SK-N-SH treated with all-trans-retinoic acid at 6 μM for 48 hours (cell line): ENCODE data around the gene ORM2.

ENCODE experiments used
- ATAC-seq: fragments of 200-7000 bp; cut with Tn5 transposase; 3 replicates; pipeline ENCODE4 v1.9.1; 2020; ENCODE audit warnings: mild to moderate bottlenecking, moderate library complexity
- ARNTL ChIP-seq: fragments of 450-650 bp; formaldehyde crosslinking; IDR thresholded peaks from 2 replicates; pipeline ENCODE4 v1.5.0; 2020; ENCODE audit warnings: low read depth, mild to moderate bottlenecking, moderate library complexity, borderline replicate concordance
- CREB5 ChIP-seq: fragments of 250-450 bp; sonication (Bioruptor Pico); IDR thresholded peaks from 2 replicates; pipeline ENCODE4 v1.5.1; 2020; ENCODE audit warnings: low read depth, mild to moderate bottlenecking, moderate library complexity
- CSDC2 ChIP-seq: fragments of 250-450 bp; sonication (Bioruptor Pico); IDR thresholded peaks from 2 replicates; pipeline ENCODE4 v1.5.0; 2020; ENCODE audit warnings: mild to moderate bottlenecking, moderate library complexity
- CSRNP3 ChIP-seq: fragments of 250-450 bp; sonication (Bioruptor Pico); IDR thresholded peaks from 2 replicates; pipeline ENCODE4 v1.5.1; 2021; ENCODE audit warnings: mild to moderate bottlenecking, moderate library complexity
- ESRRG ChIP-seq: fragments of 250-450 bp; sonication (Bioruptor Pico); IDR thresholded peaks from 2 replicates; pipeline ENCODE4 v1.6.1; 2021; ENCODE audit warnings: mild to moderate bottlenecking
- GLIS3 ChIP-seq: fragments of 250-450 bp; sonication (Bioruptor Pico); IDR thresholded peaks from 2 replicates; pipeline ENCODE4 v1.5.0; 2020; ENCODE audit warnings: mild to moderate bottlenecking, moderate library complexity
- ISL1 ChIP-seq: fragments of 250-450 bp; sonication (Bioruptor Pico); IDR thresholded peaks from 2 replicates; pipeline ENCODE4 v2.1.2; 2022; ENCODE audit warnings: mild to moderate bottlenecking, moderate library complexity
- OSR1 ChIP-seq: fragments of 250-450 bp; sonication (Bioruptor Pico); IDR thresholded peaks from 2 replicates; pipeline ENCODE4 v1.8.0; 2022; ENCODE audit warnings: moderate library complexity, mild to moderate bottlenecking, inconsistent platforms
- RARB ChIP-seq: fragments of 250-450 bp; sonication (Bioruptor Pico); IDR thresholded peaks from 2 replicates; pipeline ENCODE4 v1.8.0; 2021; ENCODE audit warnings: mild to moderate bottlenecking, moderate library complexity
- TCF4 ChIP-seq: fragments of 250-450 bp; sonication (Bioruptor Pico); IDR thresholded peaks from 2 replicates; pipeline ENCODE4 v1.8.0; 2021; ENCODE audit warnings: mild to moderate bottlenecking, moderate library complexity, borderline replicate concordance
- TOX ChIP-seq: fragments of 250-450 bp; sonication (Bioruptor Pico); IDR thresholded peaks from 2 replicates; pipeline ENCODE4 v1.8.0; 2021; ENCODE audit warnings: mild to moderate bottlenecking, moderate library complexity, borderline replicate concordance
- ZC3H10 ChIP-seq: fragments of 250-450 bp; sonication (Bioruptor Pico); IDR thresholded peaks from 2 replicates; pipeline ENCODE4 v1.5.1; 2021; ENCODE audit warnings: mild to moderate bottlenecking, moderate library complexity
- ZFP3 ChIP-seq: fragments of 250-450 bp; sonication (Bioruptor Pico); IDR thresholded peaks from 2 replicates; pipeline ENCODE4 v1.5.0; 2020; ENCODE audit warnings: mild to moderate bottlenecking, moderate library complexity
- ZFP30 ChIP-seq: fragments of 450-650 bp; formaldehyde crosslinking; IDR thresholded peaks from 2 replicates; pipeline ENCODE4 v1.5.0; 2022; ENCODE audit warnings: mild to moderate bottlenecking, moderate library complexity
- ZNF70 ChIP-seq: fragments of 450-650 bp; formaldehyde crosslinking; IDR thresholded peaks from 2 replicates; pipeline ENCODE4 v1.5.0; 2020; ENCODE audit warnings: mild to moderate bottlenecking, moderate library complexity
- TF ChIP-seq, protein P1 (sequence below): fragments of 250-450 bp; sonication (Bioruptor Pico); IDR thresholded peaks from 2 replicates; pipeline ENCODE4 v1.5.0; 2020; ENCODE audit warnings: mild to moderate bottlenecking, moderate library complexity
- TF ChIP-seq, protein P2 (sequence below): fragments of 250-450 bp; sonication (Bioruptor Pico); IDR thresholded peaks from 2 replicates; pipeline ENCODE4 v1.8.0; 2020; ENCODE audit warnings: mild to moderate bottlenecking, moderate library complexity, borderline replicate concordance
- TF ChIP-seq, protein P3 (sequence below): fragments of 250-450 bp; sonication (Bioruptor Pico); IDR thresholded peaks from 2 replicates; pipeline ENCODE4 v1.8.0; 2021; ENCODE audit warnings: low read depth, mild to moderate bottlenecking, moderate library complexity, borderline replicate concordance

ORM2 gene

GRCh38 chr9:114303977-114304376 lies 25.7 kb upstream of the ORM2 start:
- ATAC-seq, result no peak
- TF ChIP-seq, protein P1, sequence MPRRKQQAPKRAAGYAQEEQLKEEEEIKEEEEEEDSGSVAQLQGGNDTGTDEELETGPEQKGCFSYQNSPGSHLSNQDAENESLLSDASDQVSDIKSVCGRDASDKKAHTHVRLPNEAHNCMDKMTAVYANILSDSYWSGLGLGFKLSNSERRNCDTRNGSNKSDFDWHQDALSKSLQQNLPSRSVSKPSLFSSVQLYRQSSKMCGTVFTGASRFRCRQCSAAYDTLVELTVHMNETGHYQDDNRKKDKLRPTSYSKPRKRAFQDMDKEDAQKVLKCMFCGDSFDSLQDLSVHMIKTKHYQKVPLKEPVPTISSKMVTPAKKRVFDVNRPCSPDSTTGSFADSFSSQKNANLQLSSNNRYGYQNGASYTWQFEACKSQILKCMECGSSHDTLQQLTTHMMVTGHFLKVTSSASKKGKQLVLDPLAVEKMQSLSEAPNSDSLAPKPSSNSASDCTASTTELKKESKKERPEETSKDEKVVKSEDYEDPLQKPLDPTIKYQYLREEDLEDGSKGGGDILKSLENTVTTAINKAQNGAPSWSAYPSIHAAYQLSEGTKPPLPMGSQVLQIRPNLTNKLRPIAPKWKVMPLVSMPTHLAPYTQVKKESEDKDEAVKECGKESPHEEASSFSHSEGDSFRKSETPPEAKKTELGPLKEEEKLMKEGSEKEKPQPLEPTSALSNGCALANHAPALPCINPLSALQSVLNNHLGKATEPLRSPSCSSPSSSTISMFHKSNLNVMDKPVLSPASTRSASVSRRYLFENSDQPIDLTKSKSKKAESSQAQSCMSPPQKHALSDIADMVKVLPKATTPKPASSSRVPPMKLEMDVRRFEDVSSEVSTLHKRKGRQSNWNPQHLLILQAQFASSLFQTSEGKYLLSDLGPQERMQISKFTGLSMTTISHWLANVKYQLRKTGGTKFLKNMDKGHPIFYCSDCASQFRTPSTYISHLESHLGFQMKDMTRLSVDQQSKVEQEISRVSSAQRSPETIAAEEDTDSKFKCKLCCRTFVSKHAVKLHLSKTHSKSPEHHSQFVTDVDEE, result no peak
- no peak for TF ChIP-seq ZFP30 (CRISPR knock-in tag)
- TF ChIP-seq ZNF70 (CRISPR knock-in tag), result no peak
- no peak for TF ChIP-seq ISL1 (CRISPR knock-in tag)
- TF ChIP-seq, all 23 proteins: peak for 0

GRCh38 chr9:114304416-114305188 lies 25.1 kb upstream of the ORM2 start:
- no peak for TF ChIP-seq ESRRG (CRISPR knock-in tag)
- TF ChIP-seq RARB (CRISPR knock-in tag), result no peak
- TF ChIP-seq ZFP30 (CRISPR knock-in tag), result no peak
- TF ChIP-seq OSR1, result no peak
- TF ChIP-seq, protein P2, sequence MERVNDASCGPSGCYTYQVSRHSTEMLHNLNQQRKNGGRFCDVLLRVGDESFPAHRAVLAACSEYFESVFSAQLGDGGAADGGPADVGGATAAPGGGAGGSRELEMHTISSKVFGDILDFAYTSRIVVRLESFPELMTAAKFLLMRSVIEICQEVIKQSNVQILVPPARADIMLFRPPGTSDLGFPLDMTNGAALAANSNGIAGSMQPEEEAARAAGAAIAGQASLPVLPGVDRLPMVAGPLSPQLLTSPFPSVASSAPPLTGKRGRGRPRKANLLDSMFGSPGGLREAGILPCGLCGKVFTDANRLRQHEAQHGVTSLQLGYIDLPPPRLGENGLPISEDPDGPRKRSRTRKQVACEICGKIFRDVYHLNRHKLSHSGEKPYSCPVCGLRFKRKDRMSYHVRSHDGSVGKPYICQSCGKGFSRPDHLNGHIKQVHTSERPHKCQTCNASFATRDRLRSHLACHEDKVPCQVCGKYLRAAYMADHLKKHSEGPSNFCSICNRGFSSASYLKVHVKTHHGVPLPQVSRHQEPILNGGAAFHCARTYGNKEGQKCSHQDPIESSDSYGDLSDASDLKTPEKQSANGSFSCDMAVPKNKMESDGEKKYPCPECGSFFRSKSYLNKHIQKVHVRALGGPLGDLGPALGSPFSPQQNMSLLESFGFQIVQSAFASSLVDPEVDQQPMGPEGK, result no peak
- TF ChIP-seq GLIS3 (CRISPR knock-in tag), result no peak
- TF ChIP-seq ZFP3 (CRISPR knock-in tag), result no peak
- TF ChIP-seq, protein P1, result no peak
- no peak for TF ChIP-seq ZNF70 (CRISPR knock-in tag)
- no peak for ATAC-seq

DNA sequence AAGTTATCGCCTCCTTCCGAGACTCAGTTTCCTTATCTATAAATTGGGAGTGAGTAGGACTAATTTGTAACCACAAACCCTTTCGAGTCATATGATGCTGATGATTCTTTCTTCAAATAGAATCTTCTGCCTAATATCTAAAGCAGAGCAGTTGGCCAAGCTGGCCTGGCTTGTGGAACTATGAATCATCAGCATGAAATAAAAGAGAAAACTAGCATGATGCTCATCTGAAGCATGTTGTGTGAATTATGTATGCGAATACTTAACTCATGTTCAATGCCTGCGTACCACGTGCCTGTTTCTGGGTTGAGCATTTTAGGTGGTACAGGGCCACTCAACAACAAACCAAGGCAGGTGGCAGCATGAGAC lies 21.8 kb upstream of the ORM2 start:
- TF ChIP-seq ZC3H10 (no peak), CSRNP3 (CRISPR knock-in tag) (no peak), CSDC2 (CRISPR knock-in tag) (no peak), TCF4 (no peak), TOX (CRISPR knock-in tag) (no peak), CREB5 (CRISPR knock-in tag) (no peak), ISL1 (CRISPR knock-in tag) (no peak), GLIS3 (CRISPR knock-in tag) (no peak), ARNTL (CRISPR knock-in tag) (no peak)
- TF ChIP-seq, protein P2, result no peak
- TF ChIP-seq, protein P3, sequence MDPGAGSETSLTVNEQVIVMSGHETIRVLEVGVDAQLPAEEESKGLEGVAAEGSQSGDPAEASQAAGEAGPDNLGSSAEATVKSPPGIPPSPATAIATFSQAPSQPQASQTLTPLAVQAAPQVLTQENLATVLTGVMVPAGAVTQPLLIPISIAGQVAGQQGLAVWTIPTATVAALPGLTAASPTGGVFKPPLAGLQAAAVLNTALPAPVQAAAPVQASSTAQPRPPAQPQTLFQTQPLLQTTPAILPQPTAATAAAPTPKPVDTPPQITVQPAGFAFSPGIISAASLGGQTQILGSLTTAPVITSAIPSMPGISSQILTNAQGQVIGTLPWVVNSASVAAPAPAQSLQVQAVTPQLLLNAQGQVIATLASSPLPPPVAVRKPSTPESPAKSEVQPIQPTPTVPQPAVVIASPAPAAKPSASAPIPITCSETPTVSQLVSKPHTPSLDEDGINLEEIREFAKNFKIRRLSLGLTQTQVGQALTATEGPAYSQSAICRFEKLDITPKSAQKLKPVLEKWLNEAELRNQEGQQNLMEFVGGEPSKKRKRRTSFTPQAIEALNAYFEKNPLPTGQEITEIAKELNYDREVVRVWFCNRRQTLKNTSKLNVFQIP (CRISPR knock-in tag), result no peak
- TF ChIP-seq, protein P1, result no peak
- no peak for ATAC-seq
